GM18507 (cell line): ENCODE measurements around the gene UGT2A2.

Experiments used
- DNase-seq: peaks from one replicate; pipeline ENCODE4 v3.0.0; 2011; ENCODE audit warnings: low read depth; ENCODE audit not compliant: insufficient read length; ENCODE audit errors: extremely low spot score
- FAIRE-seq: peaks from 2 replicates; lab custom pipeline; 2011; peaks lifted over from hg19 to GRCh38; lab: Jason Lieb, UNC

The UGT2A2 gene

DNA sequence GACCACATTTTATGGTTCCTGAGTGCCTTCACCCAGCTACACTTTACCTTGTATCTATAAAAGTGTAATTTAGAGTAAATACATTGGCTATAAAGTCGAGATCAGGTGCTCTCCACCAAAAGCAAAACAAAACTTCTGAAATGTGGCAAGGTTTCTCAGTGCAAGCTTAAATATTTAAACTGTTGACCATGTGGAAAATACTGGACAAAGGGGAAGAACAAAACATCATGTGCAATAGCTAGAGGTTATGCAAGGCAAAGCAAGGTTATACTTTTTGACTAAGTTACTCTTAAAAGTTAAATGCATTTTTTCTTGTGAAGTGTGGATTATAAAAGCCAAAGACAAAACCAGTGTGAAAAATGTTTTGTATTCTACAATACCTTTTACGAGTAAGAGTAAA, 55.9 kb downstream of the UGT2A2 start:
- FAIRE-seq, result no peak
- DNase-seq, result no peak

DNA sequence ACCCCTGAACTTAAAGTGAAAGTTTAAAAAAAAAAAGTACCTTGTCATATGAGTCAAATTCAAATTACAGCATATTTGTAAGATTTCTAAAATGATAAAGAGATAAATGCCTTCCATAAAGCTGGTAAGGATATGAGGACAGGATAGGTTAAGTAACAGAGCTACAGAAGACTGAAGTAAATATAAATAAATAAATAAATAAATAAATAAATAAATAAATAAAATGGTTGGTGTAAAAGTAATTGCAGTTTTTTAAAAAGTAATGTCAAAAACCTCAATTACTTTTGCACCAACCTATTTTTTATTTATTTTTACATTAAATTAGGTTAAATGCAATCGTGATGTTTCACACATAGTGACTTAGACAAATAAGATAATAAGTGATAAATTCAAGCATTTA, 62.2 kb downstream of the UGT2A2 start:
- FAIRE-seq (no peak), DNase-seq (no peak)

DNA sequence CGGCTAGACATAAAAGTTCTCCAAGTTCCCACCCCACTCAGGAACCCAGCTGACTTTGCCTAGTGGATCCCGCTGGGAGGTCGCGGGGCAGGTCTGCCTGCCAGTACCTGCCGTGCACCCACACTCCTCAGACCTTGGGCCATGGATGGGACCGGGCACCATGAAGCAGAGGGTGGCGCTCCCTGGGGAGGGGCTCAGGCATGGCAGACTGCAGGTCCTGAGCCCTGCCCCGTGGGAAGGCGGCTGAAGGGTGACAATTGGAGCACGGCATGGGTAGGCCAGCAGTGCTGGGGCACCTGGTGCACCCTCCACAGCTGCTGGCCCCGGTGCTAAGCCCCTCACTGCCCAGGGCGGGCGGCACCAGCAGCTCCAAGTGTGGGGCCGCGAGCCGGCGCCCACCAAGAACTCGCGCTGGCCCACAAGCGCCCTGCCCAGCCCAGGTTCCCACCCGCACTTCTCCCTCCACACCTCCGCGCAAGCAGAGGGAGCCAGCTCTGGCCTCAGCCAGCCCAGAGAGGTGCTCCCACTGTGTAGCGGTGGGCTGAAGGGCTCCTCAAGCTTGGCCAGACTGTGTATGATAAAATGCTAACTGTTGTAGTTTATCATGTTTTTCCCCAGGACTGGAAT, 63.1 kb downstream of the UGT2A2 start:
- FAIRE-seq, result no peak
- no peak for DNase-seq

DNA sequence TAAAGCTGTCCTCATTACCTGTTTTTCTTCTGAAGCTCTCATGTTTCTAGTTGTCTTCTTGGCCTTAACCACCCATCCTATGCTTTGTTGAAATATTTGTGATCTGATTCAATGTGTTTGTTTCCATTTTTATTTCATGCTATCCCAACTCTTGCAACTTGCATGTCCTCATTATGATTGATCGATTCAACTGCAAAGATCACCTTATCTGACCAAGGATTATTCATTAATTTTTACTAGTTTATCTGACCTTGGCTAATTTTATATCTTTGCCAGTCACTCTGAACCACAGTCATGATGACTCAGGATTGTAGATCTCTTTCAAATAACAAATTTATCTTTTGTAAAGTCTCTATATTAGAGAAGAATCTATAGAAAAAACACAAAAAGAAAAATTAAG, 70.7 kb downstream of the UGT2A2 start:
- FAIRE-seq, result no peak

DNA sequence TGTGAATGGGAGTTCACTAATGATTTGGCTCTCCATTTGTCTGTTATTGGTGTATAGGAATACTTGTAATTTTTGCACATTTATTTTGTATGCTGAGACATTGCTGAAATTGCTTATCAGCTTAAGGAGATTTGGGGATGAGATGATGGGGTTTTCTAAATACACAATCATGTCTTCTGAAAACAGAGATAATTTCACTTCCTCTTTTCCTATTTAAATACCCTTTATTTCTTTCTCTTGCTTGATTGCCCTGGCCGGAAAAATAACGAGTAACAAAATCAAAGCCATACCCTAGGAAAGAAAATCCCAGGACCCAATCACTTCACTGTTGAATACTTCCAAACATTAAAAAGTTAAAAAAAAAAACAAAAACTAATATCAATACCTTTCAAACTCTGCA, 76.0 kb downstream of the UGT2A2 start:
- FAIRE-seq (no peak), DNase-seq (no peak)

More for the DNA sequence above, 70.7 kb downstream of the UGT2A2 start:
- no peak for DNase-seq

DNA sequence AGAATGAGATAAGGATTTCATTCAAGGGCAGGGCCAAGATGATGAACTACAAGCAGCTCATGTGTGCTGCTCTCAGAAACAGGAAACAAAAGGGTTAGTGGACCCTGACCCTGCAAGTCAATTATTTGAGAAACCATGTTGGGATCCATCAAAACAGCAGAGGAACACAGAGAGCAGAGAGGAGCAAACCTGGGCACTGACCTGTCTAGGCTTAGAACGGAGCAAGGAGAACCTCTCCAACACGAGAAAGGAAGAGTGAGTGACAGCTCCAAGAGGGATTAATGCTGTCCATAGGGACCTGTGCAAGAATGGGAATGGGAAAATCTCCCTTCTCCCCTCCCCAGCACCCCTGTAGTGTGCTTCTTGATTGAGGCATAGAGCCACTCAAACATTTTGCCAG, 89.8 kb downstream of the UGT2A2 start:
- FAIRE-seq, result no peak
- no peak for DNase-seq

DNA sequence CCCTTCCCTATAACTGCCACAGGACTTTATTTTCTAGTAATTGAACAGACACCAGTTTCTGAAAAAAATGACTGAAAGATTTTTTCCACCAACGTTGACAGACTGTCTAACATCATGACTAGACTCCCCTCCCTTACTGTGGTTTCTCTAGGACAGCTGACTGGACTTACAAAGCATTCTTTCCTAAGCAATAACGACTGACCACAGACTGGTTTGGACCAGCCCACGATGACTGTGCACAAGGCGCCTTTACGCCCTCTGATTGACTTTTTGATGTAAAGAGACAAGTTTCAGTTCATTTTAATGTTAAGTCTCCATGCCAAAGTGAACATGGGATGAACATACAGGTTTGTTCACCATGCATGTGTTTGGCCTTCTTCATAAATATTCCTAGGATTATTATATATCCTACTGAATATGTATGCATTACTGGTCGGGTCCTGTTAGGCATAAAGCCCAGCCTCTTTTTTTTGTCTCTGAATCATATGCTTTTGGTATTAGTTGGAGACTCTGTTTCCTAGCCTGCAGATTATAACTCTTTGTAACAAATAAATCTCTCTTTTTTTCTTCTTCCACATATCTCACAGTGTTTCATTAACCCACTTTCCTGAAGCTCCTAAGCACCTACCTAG, 93.2 kb downstream of the UGT2A2 start:
- DNase-seq (no peak), FAIRE-seq (no peak)
